WTC11 (cell line): ENCODE data around the gene SNAI1. TPM values are rescaled to one million over a fixed set of nuclear protein-coding genes. Genes with fewer than 3 reads are reported as not detected.
"Not testable (repeated sequence)": the region's sequence is repeated elsewhere in the genome, so short reads cannot be mapped to it uniquely, and the experiment has no call there.

Experiments used
- ATAC-seq: fragments of 200-7000 bp; cut with Tn5 transposase; 2 replicates; pipeline ENCODE4 v1.10.0; 2021; ENCODE audit warnings: mild to moderate bottlenecking, moderate library complexity
- CTCF ChIA-PET: fragments of 300-600 bp; sonication (Branson Sonifier 250); formaldehyde crosslinking; loops from one replicate; lab custom pipeline; 2021; ENCODE audit warnings: antibody characterized with exemption; lab: Charles Lee
- POLR2A ChIA-PET: fragments of 350-600 bp; sonication (Branson Sonifier 250); formaldehyde crosslinking; loops from one replicate; lab custom pipeline; 2021; ENCODE audit warnings: antibody characterized with exemption; lab: Charles Lee
- DNase-seq: peaks from one replicate; pipeline ENCODE4 v3.0.0; 2021; ENCODE audit warnings: low spot score
- H3K27ac Mint-ChIP-seq: 2 replicates; pipeline ENCODE4 v1.8.0; 2021; ENCODE audit warnings: mixed read lengths
- H3K27me3 Mint-ChIP-seq: 2 replicates; pipeline ENCODE4 v1.8.0; 2021; ENCODE audit warnings: low read depth, mild to moderate bottlenecking, moderate library complexity, mixed read lengths
- H3K36me3 Mint-ChIP-seq: 2 replicates; pipeline ENCODE4 v1.8.0; 2021; ENCODE audit warnings: mixed read lengths
- H3K4me1 Mint-ChIP-seq: 2 replicates; pipeline ENCODE4 v1.8.0; 2022; ENCODE audit warnings: mixed read lengths
- H3K4me3 Mint-ChIP-seq: 2 replicates; pipeline ENCODE4 v1.8.0; 2021; ENCODE audit warnings: mild to moderate bottlenecking, moderate library complexity, mixed read lengths
- H3K9me3 Mint-ChIP-seq: 2 replicates; pipeline ENCODE4 v1.8.0; 2021; ENCODE audit warnings: mixed read lengths
- CBFB ChIP-seq: sonication (generic); formaldehyde crosslinking; IDR thresholded peaks from 2 replicates; pipeline ENCODE4 v1.8.1; 2022; ENCODE audit warnings: mild to moderate bottlenecking, low read depth, missing genetic modification reagents
- CREB1 ChIP-seq: sonication (generic); formaldehyde crosslinking; IDR thresholded peaks from 2 replicates; pipeline ENCODE4 v1.8.0; 2023; ENCODE audit warnings: mild to moderate bottlenecking, missing genetic modification reagents
- EMX1 ChIP-seq: fragments of 250-450 bp; sonication (Bioruptor Pico); IDR thresholded peaks from 2 replicates; pipeline ENCODE4 v1.8.0; 2021; ENCODE audit warnings: mild to moderate bottlenecking
- ESRRA ChIP-seq: sonication (generic); formaldehyde crosslinking; IDR thresholded peaks from 2 replicates; pipeline ENCODE4 v1.8.1; 2022; ENCODE audit warnings: mild to moderate bottlenecking, missing genetic modification reagents, borderline replicate concordance
- ETV6 ChIP-seq: sonication (generic); formaldehyde crosslinking; IDR thresholded peaks from 2 replicates; pipeline ENCODE4 v1.8.1; 2022; ENCODE audit warnings: mild to moderate bottlenecking, missing genetic modification reagents
- GRHL2 ChIP-seq: fragments of 250-450 bp; sonication (Bioruptor Pico); IDR thresholded peaks from 2 replicates; pipeline ENCODE4 v1.8.0; 2022; ENCODE audit warnings: mild to moderate bottlenecking, moderate library complexity; ENCODE audit not compliant: insufficient replicate concordance, severe bottlenecking
- HMGA2 ChIP-seq: fragments of 250-450 bp; sonication (Bioruptor Pico); IDR thresholded peaks from 2 replicates; pipeline ENCODE4 v1.4.0; 2021; ENCODE audit warnings: mild to moderate bottlenecking, moderate library complexity
- IRF2 ChIP-seq: sonication (generic); formaldehyde crosslinking; IDR thresholded peaks from 2 replicates; pipeline ENCODE4 v1.8.0; 2022; ENCODE audit warnings: low read depth, missing genetic modification reagents, borderline replicate concordance
- JAZF1 ChIP-seq: fragments of 250-450 bp; sonication (Bioruptor Pico); IDR thresholded peaks from 2 replicates; pipeline ENCODE4 v1.9.0; 2021; ENCODE audit warnings: moderate library complexity, mild to moderate bottlenecking, inconsistent platforms
- NR1H2 ChIP-seq: sonication (generic); formaldehyde crosslinking; IDR thresholded peaks from 2 replicates; pipeline ENCODE4 v1.9.0; 2021; ENCODE audit warnings: mild to moderate bottlenecking, moderate library complexity, missing genetic modification reagents
- NR3C1 ChIP-seq: sonication (generic); formaldehyde crosslinking; conservative IDR thresholded peaks from 2 replicates; pipeline ENCODE4 v1.8.1; 2023; ENCODE audit warnings: low read depth, mild to moderate bottlenecking, missing genetic modification reagents
- PRRX2 ChIP-seq: fragments of 250-450 bp; sonication (Bioruptor Pico); IDR thresholded peaks from 2 replicates; pipeline ENCODE4 v1.8.0; 2021; ENCODE audit warnings: mild to moderate bottlenecking
- SMAD3 ChIP-seq: sonication (generic); formaldehyde crosslinking; IDR thresholded peaks from 2 replicates; pipeline ENCODE4 v1.8.0; 2022; ENCODE audit warnings: missing genetic modification reagents, mild to moderate bottlenecking, borderline replicate concordance
- SMAD4 ChIP-seq: sonication (generic); formaldehyde crosslinking; IDR thresholded peaks from 2 replicates; pipeline ENCODE4 v1.8.0; 2022; ENCODE audit warnings: mild to moderate bottlenecking, missing genetic modification reagents
- TEAD1 ChIP-seq: sonication (generic); formaldehyde crosslinking; IDR thresholded peaks from 2 replicates; pipeline ENCODE4 v1.8.0; 2022; ENCODE audit warnings: mild to moderate bottlenecking, missing genetic modification reagents
- TP53 ChIP-seq: sonication (generic); formaldehyde crosslinking; IDR thresholded peaks from 2 replicates; pipeline ENCODE4 v1.8.1; 2023; ENCODE audit warnings: mild to moderate bottlenecking, missing genetic modification reagents
- ZNF232 ChIP-seq: sonication (generic); formaldehyde crosslinking; IDR thresholded peaks from 2 replicates; pipeline ENCODE4 v1.8.0; 2022; ENCODE audit warnings: mild to moderate bottlenecking, missing genetic modification reagents
- total RNA-seq: library from RNA; stranded (reverse); gene quantifications from 3 replicates; pipeline ENCODE4 v1.2.3, GENCODE V29; 2021
- TF ChIP-seq, protein P1 (sequence below): sonication (generic); formaldehyde crosslinking; IDR thresholded peaks from 2 replicates; pipeline ENCODE4 v1.8.1; 2022; ENCODE audit warnings: low read depth, mild to moderate bottlenecking, moderate library complexity, missing genetic modification reagents, borderline replicate concordance
- TF ChIP-seq, protein P2 (sequence below): fragments of 200-600 bp; IDR thresholded peaks from 2 replicates; pipeline ENCODE4 v1.8.0; 2022; ENCODE audit warnings: antibody characterized with exemption
- TF ChIP-seq, protein P3 (sequence below): sonication (generic); formaldehyde crosslinking; IDR thresholded peaks from 2 replicates; pipeline ENCODE4 v1.8.1; 2023; ENCODE audit warnings: mild to moderate bottlenecking, moderate library complexity, missing genetic modification reagents
- TF ChIP-seq, protein P4 (sequence below): sonication (generic); formaldehyde crosslinking; IDR thresholded peaks from 2 replicates; pipeline ENCODE4 v1.8.0; 2022; ENCODE audit warnings: mild to moderate bottlenecking, missing genetic modification reagents
- TF ChIP-seq, protein P5 (sequence below): fragments of 250-450 bp; sonication (Bioruptor Pico); conservative IDR thresholded peaks from 2 replicates; pipeline ENCODE4 v1.9.0; 2021; ENCODE audit warnings: mild to moderate bottlenecking
- TF ChIP-seq, protein P6 (sequence below): fragments of 250-450 bp; sonication (Bioruptor Pico); IDR thresholded peaks from 2 replicates; pipeline ENCODE4 v1.8.0; 2021; ENCODE audit warnings: mild to moderate bottlenecking
- TF ChIP-seq, protein P7 (sequence below): sonication (generic); formaldehyde crosslinking; conservative IDR thresholded peaks from 2 replicates; pipeline ENCODE4 v1.8.1; 2022; ENCODE audit warnings: mild to moderate bottlenecking, missing genetic modification reagents

SNAI1 gene
- total RNA-seq, 1 experiment from 2014 or later = 7.9 TPM

DNA sequence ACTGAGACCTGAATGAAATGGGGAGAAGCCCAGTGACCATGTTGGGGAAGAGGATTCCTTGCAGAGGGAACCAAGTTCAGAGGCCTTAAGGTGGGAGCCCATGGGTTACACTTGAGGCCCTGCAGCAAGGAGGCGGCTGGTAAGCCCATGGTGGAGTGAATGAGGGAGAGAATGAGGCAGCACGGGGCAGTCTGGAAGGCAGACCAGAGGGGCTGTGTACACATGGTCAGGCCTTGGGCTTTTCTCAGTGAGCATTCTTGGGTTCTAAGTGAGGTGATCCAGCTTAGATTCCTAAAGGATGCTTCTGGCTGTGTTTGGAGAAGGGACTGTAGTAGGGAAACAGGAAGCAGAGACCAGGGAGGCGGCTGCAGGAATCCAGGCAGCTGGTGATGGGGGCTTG is 27.6 kb upstream of the SNAI1 start:
- DNase-seq (no peak), ATAC-seq (no peak)
- Mint-ChIP-seq H3K36me3 (peaks cover 64% of the 10 kb centered on the region), H3K27ac (no peak overlapping the region; the same call in 1 of the 2 replicates), H3K4me3 (no peak overlapping the region), H3K27me3 (no peaks in the 10 kb centered on the region; the same call in 1 of the 2 replicates), H3K4me1 (no peaks in the 10 kb centered on the region), H3K9me3 (no peaks in the 10 kb centered on the region)
- POLR2A ChIA-PET = no interaction called here
- CTCF ChIA-PET = interaction anchor here (1.4 kb wide), 1 partner anchor 24 kb away, joined by 4 read pairs; no protein-coding TSS in a partner anchor
- TF ChIP-seq, protein P1, sequence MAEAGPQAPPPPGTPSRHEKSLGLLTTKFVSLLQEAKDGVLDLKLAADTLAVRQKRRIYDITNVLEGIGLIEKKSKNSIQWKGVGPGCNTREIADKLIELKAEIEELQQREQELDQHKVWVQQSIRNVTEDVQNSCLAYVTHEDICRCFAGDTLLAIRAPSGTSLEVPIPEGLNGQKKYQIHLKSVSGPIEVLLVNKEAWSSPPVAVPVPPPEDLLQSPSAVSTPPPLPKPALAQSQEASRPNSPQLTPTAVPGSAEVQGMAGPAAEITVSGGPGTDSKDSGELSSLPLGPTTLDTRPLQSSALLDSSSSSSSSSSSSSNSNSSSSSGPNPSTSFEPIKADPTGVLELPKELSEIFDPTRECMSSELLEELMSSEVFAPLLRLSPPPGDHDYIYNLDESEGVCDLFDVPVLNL = no peak
- TF ChIP-seq ZNF232 (no peak), IRF2 (CRISPR knock-in tag) (no peak), SMAD3 (no peak), EMX1 (CRISPR knock-in tag) (no peak), CREB1 (CRISPR knock-in tag) (no peak), CBFB (CRISPR knock-in tag) (no peak), ESRRA (CRISPR knock-in tag) (no peak), PRRX2 (CRISPR knock-in tag) (no peak), ETV6 (CRISPR knock-in tag) (no peak)
- TF ChIP-seq, protein P2, sequence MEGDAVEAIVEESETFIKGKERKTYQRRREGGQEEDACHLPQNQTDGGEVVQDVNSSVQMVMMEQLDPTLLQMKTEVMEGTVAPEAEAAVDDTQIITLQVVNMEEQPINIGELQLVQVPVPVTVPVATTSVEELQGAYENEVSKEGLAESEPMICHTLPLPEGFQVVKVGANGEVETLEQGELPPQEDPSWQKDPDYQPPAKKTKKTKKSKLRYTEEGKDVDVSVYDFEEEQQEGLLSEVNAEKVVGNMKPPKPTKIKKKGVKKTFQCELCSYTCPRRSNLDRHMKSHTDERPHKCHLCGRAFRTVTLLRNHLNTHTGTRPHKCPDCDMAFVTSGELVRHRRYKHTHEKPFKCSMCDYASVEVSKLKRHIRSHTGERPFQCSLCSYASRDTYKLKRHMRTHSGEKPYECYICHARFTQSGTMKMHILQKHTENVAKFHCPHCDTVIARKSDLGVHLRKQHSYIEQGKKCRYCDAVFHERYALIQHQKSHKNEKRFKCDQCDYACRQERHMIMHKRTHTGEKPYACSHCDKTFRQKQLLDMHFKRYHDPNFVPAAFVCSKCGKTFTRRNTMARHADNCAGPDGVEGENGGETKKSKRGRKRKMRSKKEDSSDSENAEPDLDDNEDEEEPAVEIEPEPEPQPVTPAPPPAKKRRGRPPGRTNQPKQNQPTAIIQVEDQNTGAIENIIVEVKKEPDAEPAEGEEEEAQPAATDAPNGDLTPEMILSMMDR = no peak
- TF ChIP-seq, protein P3, sequence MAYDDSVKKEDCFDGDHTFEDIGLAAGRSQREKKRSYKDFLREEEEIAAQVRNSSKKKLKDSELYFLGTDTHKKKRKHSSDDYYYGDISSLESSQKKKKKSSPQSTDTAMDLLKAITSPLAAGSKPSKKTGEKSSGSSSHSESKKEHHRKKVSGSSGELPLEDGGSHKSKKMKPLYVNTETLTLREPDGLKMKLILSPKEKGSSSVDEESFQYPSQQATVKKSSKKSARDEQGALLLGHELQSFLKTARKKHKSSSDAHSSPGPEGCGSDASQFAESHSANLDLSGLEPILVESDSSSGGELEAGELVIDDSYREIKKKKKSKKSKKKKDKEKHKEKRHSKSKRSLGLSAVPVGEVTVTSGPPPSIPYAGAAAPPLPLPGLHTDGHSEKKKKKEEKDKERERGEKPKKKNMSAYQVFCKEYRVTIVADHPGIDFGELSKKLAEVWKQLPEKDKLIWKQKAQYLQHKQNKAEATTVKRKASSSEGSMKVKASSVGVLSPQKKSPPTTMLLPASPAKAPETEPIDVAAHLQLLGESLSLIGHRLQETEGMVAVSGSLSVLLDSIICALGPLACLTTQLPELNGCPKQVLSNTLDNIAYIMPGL (CRISPR knock-in tag) = no peak
- TF ChIP-seq, protein P4, sequence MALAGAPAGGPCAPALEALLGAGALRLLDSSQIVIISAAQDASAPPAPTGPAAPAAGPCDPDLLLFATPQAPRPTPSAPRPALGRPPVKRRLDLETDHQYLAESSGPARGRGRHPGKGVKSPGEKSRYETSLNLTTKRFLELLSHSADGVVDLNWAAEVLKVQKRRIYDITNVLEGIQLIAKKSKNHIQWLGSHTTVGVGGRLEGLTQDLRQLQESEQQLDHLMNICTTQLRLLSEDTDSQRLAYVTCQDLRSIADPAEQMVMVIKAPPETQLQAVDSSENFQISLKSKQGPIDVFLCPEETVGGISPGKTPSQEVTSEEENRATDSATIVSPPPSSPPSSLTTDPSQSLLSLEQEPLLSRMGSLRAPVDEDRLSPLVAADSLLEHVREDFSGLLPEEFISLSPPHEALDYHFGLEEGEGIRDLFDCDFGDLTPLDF (CRISPR knock-in tag) = no peak

DNA sequence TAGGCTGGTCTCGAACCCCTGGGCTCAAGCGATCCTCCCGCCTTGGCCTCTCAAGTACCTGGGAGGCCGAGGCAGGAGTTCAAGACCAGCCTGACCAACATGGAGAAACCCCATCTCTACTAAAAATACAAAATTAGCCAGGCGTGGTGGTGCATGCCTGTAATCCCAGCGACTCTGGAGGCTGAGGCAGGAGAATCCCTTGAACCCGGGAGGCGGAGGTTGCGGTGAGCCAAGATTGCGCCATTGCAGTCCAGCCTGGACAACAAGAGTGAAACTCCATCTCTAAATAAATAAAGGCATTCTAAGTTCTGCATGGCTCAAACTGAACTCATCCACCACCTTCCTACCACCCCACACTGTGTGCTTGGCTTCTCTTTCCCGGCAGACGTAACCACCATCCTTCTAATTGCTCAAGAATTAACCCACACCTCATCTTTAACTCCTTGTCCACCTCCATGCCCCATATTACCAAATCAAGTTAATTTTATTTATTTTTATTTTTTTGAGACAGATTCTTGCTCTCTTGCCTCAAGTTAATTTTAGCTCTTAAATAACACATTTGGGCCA is 26.9 kb upstream of the SNAI1 start:
- POLR2A ChIA-PET, H3K9me3 Mint-ChIP-seq, H3K4me1 Mint-ChIP-seq, H3K27ac Mint-ChIP-seq, CTCF ChIA-PET, ATAC-seq, H3K27me3 Mint-ChIP-seq, H3K4me3 Mint-ChIP-seq, DNase-seq: not testable (repeated sequence)
- H3K36me3 Mint-ChIP-seq = peaks cover 57% of the 10 kb centered on the region

DNA sequence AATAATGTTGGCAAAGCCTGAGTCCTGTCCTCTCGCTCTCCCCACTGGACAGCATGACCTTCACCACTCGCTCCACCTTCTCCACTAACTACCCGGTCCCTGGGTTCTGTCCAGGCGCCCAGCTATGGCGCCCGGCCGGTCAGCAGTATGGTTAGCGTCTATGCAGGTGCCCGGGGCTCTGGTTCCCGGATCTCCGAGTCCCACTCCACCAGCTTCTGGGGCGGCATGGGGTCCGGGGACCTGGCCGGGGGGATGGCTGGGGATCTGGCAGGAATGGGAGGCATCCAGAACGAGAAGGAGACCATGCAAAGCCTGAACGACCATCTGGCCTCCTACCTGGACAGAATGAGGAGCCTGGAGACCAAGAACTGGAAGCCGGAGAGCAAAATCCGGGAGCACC is 26.1 kb upstream of the SNAI1 start:
- H3K9me3 Mint-ChIP-seq = peaks cover 5% of the 10 kb centered on the region
- no peaks in the 10 kb centered on the region for H3K4me1 Mint-ChIP-seq
- no peak overlapping the region for H3K4me3 Mint-ChIP-seq
- ChIA-PET POLR2A (interaction anchor here (0.6 kb wide), 1 partner anchor 10 kb away, joined by 3 read pairs; no protein-coding TSS in a partner anchor), CTCF (interaction anchor here (0.6 to 1.8 kb wide), 3 partner anchors 22 to 159 kb away, joined by 3 to 7 read pairs (median 4); no protein-coding TSS in a partner anchor)
- H3K36me3 Mint-ChIP-seq = peaks cover 55% of the 10 kb centered on the region
- H3K27me3 Mint-ChIP-seq = no peaks in the 10 kb centered on the region
- no peak overlapping the region for H3K27ac Mint-ChIP-seq
- no peak for ATAC-seq
- DNase-seq = no peak
- TF ChIP-seq TEAD1 (CRISPR knock-in tag) = no peak
- TF ChIP-seq GRHL2 (CRISPR knock-in tag) = no peak
- TF ChIP-seq, protein P5, sequence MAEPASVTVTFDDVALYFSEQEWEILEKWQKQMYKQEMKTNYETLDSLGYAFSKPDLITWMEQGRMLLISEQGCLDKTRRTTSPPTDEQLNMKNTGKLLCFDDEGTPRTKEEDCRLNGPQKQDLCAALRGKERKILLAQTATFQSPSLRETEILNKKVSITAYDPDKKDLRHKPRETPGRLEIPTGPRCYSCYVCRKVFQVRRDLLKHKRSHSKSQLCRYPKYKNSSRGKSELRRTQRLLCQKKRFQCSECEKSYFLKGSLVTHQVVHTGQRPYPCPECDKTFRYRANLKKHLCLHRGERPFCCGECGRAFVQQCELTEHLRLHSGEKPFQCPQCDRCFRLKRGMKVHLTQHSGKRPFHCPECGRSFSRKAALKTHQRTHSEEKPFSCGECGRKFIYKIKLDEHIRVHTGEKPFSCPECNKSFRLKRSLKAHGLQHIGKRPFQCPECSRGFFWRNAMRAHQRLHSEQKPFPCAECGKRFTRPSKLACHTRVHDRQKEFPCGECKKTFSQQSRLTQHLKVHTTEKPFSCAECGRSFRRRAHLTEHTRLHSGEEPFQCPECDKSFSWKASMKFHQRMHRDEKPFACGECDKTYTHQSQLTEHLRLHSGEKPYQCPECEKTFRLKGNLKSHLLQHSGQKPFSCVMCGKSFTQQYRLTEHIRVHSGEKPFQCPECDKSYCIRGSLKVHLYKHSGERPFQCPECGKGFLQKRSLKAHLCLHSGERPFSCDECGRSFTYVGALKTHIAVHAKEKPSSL (CRISPR knock-in tag) = no peak
- no peak for TF ChIP-seq SMAD4 (CRISPR knock-in tag)
- TF ChIP-seq NR1H2 (CRISPR knock-in tag) = no peak
- TF ChIP-seq ETV6 (CRISPR knock-in tag) = no peak
- no peak for TF ChIP-seq HMGA2 (CRISPR knock-in tag)
- no peak for TF ChIP-seq TP53 (CRISPR knock-in tag)
- TF ChIP-seq, protein P6, sequence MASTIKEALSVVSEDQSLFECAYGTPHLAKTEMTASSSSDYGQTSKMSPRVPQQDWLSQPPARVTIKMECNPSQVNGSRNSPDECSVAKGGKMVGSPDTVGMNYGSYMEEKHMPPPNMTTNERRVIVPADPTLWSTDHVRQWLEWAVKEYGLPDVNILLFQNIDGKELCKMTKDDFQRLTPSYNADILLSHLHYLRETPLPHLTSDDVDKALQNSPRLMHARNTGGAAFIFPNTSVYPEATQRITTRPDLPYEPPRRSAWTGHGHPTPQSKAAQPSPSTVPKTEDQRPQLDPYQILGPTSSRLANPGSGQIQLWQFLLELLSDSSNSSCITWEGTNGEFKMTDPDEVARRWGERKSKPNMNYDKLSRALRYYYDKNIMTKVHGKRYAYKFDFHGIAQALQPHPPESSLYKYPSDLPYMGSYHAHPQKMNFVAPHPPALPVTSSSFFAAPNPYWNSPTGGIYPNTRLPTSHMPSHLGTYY (CRISPR knock-in tag) = no peak
- TF ChIP-seq NR3C1 (CRISPR knock-in tag) = no peak
- no peak for TF ChIP-seq JAZF1 (CRISPR knock-in tag)
- TF ChIP-seq, protein P7, sequence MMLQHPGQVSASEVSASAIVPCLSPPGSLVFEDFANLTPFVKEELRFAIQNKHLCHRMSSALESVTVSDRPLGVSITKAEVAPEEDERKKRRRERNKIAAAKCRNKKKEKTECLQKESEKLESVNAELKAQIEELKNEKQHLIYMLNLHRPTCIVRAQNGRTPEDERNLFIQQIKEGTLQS (CRISPR knock-in tag) = no peak
